Kasumi-1 (cell line): ENCODE measurements around the gene CRISPLD2.
"Not testable (repeated sequence)": the region's sequence is repeated elsewhere in the genome, so short reads cannot be mapped to it uniquely, and the experiment has no call there.

Experiments used
- DNase-seq, 2 experiments: peaks; one replicate each; lab custom pipeline; 2025; lab: John Stamatoyannopoulos, UW

The CRISPLD2 gene

GRCh38 chr16:84931107-84931494 lies 111.3 kb downstream of the CRISPLD2 start:
- no peak for DNase-seq

GRCh38 chr16:84931506-84931905 lies 111.7 kb downstream of the CRISPLD2 start:
- DNase-seq = no peak

GRCh38 chr16:84932681-84933080 lies 112.9 kb downstream of the CRISPLD2 start:
- DNase-seq = no peak

- no peak for DNase-seq
These were observed 114.2 kb downstream of the CRISPLD2 start for GRCh38 chr16:84933774-84934631.

GRCh38 chr16:84937196-84938005 lies 117.6 kb downstream of the CRISPLD2 start:
- DNase-seq = no peak

GRCh38 chr16:84938616-84939015 lies 118.8 kb downstream of the CRISPLD2 start:
- not testable (repeated sequence) for DNase-seq

GRCh38 chr16:84940670-84941551 lies 121.1 kb downstream of the CRISPLD2 start:
- DNase-seq = no peak

GRCh38 chr16:84941921-84942320 lies 122.1 kb downstream of the CRISPLD2 start:
- no peak for DNase-seq

- DNase-seq = no peak
These were observed 123.0 kb downstream of the CRISPLD2 start for GRCh38 chr16:84942786-84943185.

- no peak for DNase-seq
These were observed 123.8 kb downstream of the CRISPLD2 start for GRCh38 chr16:84943620-84944019.

- DNase-seq = peak; percentile 81
These were observed 127.2 kb downstream of the CRISPLD2 start for GRCh38 chr16:84947022-84947421.

GRCh38 chr16:84947996-84948850 lies 128.4 kb downstream of the CRISPLD2 start:
- DNase-seq = no peak

GRCh38 chr16:84948851-84949610 lies 129.2 kb downstream of the CRISPLD2 start:
- no peak for DNase-seq

- DNase-seq = no peak
These were observed 130.1 kb downstream of the CRISPLD2 start for GRCh38 chr16:84949772-84950436.

GRCh38 chr16:84950906-84951305 lies 131.1 kb downstream of the CRISPLD2 start:
- peak; percentile 65 to 73 for DNase-seq

GRCh38 chr16:84952335-84953189 lies 132.8 kb downstream of the CRISPLD2 start:
- peak; percentile 68 to 79 for DNase-seq

- no peak for DNase-seq
These were observed 133.5 kb downstream of the CRISPLD2 start for GRCh38 chr16:84953190-84953746.

GRCh38 chr16:84955427-84955826 lies 135.6 kb downstream of the CRISPLD2 start:
- no peak for DNase-seq
